Mucosa of gallbladder (tissue), 1 donor: ENCODE results near the gene BORCS5. TPM values are rescaled to one million over a fixed set of nuclear protein-coding genes. Genes with fewer than 3 reads are reported as not detected.

Source experiments
- DNase-seq: peaks from one replicate; pipeline ENCODE4 v3.0.0-alpha.2; 2020; ENCODE audit warnings: low spot score
- total RNA-seq: library from RNA; stranded (reverse); gene quantifications from one replicate; pipeline ENCODE4 v1.2.1, GENCODE V29; 2021
- donor health status: DM: no; HTN: no; CAD: no.

Gene BORCS5
- total RNA-seq, 1 donor from 2014 or later, result 14.2 TPM

DNA sequence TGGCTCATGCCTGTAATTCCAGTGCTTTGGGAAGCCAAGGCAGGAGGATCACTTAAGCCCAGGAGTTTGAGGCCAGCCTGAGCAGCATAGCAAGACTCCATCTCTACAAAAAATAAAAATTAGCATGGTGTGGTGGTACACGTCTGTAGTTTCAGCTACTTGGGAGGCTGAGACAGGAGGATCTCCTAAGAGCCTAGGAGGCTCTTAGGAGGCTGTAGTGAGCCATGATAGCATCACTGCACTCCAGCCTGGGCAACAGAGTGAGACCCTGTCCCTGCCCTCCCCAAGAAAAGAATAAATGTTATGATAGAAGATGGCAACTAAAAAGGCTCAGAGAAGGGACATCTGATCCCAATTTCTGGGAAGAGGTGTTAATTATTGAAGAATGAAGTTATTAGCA, 3.6 kb upstream of the BORCS5 start:
- DNase-seq, result no peak

DNA sequence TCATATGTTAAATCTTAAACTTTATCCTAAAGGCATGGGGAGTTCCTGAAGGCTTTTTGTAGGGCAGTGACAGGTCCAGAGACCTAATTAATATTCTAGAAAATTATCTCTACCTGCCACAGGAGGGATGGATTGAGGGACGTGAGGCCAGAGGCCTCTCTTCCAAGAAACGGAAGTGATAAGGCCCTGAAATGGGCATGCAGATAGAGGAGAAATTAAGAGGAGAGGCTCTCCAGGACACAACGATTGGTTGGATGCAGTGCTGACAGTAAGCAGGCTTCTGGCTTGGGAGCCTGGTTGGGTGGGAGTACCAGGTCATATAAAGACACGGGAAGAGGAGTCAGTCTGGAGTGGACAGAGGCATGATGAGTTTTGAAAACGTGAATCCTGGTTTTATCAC, 3.1 kb upstream of the BORCS5 start:
- no peak for DNase-seq

DNA sequence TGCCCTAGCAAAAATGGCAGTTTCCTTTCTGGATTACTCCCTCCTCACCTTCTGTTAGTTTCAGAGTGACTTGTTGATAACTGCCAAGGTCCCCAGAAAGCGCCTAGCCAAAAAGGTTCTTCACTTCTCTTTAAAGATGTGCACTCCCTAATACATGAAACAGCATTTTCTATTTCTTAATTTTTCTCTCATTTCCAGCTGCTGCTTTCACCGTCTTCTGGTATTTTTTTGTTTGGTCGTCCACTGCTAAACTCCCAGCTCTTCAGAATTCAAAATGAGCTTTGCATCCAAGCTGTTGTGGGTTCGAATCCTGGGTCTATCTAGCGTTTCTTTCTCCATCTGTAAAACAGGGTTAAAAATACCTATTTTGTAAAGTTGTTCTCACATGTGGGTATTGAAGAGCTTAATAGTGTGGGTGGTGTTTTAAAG, 397 bp upstream of the BORCS5 start:
- no peak for DNase-seq

DNA sequence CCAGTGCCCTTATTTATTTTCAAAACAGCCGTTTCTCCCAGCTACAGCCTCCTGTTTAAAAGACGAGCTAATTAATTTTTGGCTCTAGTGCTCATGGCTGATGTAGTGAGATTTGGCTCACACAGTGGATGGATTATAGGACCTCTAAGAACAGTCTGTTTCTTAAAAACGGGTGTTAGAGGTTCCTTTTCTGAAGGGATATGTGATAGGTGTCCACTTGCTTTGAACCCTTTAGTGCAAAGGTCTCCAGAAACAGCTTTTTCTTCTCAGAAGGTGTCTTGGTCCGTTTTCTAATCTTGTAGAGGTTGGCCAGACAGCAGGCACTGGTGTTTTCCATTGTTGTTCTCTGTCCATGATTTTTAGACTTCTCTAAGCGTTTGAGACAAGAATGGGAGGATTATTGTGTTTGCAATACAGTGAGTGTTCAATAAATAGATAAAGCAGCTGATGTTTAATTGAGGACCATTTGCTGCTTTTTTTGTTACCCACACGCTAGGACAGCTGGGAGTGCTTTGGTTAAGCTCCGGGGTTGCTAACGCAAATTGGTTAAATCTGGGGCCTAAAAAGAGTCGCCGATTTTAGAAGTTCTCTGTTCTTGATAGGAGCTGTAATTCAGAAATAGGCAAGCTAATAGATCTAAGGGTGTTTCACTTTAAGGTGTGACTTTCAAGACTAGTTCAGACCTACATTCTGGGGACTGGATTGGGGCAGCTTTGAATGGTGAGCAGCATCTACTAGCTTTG, 1.0 kb downstream of the BORCS5 start:
- no peak for DNase-seq

DNA sequence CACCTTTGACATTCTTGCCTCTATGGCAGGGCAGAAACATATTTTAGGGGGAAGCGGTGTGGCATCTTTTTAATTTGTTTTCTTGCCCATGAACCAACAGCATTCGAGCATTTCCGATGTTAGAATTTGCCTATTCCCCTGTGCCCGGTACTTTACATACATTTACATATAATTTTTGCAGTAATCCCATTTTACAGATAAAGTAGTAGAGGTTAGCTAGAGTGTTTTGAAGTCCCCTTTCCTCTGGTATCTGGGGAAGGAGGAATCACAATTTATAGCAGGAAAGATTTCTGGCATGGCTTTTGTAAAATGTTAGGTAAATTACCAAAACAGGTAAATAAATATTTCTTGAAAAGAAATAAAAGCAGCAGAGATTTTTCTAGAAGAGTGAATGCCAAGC, 1.6 kb downstream of the BORCS5 start:
- DNase-seq, result no peak

DNA sequence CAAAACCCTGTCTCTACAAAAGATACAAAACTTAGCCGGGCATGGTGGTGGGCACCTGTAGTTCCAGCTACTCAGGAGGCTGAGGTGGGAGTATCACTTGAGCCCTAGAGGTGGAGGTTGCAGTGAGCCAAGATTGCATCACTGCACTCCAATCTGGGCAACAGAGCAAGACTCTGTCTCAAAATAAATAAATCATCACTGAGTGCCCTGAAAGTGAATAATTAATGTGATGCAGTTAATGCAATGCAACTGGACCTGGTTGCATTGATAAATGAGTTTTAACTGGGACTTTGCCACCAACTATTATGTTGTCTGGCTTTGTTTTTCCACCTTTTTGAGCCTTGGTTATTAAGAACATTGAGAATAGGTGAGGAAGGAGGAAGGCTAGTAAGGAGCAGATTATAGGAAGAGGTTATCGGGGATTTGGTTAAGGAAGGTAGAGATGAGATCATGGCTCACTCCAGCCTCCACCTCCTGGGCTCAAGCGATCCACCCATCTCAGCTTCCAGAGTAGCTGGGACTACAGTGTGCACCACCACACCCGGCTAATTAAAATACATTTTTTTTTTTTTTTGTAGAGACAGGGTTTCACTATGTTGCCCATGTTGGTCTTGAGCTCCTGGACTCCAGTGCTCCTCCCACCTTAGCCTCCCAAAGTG, 8.0 kb downstream of the BORCS5 start:
- no peak for DNase-seq

DNA sequence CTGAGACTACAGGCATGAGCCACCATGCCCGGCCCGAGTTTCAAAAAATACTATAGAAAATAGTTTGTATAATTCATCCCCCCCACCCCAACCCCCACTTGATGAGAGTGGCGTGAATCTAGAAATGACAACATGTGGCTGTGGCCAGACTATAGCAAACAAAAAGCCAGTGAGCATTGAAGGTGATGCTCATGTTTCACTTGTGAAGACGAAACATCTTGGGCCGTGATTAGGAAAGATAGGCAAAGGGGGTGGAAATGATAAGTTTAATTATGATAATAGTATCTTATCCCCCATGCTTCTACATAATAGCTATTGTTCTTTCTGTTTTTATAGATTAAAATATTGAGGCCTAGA, 8.5 kb downstream of the BORCS5 start:
- no peak for DNase-seq

DNA sequence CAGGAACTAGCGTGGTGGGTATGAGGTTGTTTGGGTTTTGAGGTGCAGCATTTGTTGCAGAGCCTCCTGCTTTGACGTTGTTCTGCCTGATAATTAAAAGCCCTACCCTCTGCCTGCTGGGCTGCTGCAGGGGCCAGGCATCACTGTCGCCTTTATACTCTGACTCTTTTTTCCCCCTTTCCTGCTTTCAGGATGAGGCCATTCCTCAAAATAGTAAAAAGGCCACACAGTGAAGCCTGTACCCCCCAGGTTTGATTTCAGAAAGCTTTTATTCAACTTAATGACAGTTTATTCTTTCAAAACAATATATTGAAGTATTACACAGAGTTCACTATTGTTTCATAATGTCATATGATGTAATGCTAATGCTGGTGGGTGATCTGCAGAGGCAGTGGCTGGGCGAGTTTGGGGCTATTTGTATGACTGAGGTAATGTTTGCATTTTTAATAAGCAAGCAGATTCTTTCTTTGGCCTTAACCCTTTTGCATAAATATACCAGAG, 9.1 kb downstream of the BORCS5 start:
- no peak for DNase-seq

DNA sequence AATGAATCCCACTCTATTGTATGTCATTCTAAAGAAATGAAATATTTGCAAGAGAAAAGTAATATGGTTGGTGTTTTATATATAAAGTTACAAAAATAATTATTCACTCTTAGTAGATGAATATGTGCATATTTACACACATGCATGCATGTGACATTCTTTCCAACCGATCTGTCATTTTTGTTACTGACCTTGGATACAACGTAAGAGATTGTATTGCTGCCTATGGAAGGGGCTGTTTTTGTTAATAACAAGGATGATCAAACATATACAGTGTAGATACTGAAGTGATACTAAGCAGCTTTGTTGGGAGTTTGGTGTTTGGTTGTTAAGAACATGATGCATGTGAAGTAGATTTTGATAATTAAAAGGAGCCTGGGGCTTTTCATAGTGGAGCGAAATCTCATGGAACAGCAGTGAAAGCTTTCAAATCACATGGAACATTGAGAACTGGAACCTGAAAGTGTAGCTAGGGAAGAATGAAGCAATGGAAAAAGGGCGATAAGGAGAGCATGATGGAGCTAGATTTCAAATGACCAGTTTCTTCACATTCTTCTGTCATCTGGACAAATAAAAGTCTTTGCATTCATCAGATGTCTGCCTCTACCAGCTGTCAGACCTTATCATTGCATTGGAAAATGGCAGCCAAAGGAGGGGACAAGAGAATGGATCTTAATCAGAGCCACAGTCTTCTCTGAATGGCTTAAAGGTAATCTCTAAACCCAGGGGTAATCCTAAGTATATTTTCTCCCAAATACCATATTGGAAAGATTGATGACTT, 10.0 kb downstream of the BORCS5 start:
- DNase-seq, result no peak

DNA sequence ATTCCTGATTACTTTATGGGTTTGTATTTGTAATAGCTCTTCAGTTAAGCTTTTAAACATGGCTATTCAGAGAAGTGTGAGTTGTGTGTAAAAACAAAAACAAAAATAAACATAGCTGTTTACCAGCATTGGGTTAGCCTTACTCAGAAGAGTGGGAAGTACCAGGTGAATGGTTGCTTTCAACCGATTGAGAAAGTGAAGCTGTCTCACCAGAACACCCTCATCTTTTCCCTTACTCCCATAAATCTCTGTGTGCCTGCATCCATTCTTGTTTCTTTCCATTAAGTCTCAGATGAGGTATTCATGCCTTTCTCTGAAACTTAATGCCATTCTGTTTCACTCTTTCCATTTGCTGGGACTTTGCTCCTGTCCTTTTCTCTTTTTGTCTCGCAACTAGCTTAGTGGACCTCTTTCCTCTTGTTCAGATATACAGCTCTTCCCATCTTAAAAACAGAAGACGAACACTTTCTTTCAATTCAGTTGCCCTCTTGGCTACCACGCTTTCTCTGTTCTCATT, 10.7 kb downstream of the BORCS5 start:
- DNase-seq, result no peak

DNA sequence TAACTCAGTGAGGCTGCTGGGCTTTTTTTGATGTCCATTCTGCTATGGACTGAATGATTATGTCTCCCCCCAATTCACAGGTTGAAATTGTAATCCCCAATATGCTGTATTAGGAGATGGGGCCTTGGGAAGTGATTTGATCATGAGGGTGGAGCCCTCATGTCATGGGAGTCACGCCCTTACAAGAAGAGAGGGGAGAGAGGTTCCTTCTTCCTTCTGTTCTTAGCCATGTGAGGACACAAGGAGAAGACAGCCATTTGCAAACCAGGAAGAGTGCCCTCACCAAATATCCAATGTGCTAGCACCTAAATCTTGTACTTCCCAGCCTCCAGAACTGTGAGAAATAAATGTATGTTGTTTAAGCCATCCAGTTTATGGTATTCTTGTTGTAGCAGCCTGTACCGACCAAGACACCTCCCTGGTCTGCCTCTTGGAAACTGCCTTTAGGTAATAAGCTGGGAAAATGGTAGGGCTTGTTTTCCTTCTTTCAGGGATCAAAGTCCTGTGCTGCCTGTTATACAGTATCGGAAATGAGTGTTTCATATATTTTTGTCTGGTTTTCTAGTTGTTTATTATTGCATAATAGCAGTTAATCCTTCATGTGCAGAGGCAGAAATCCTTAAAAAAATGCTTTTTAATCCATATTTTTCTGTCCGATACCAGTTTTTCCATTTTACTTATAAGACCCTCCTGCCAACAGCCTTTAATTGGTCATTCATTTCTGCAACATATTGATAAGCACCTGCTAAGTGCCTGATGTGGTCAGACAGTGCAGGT, 16.3 kb downstream of the BORCS5 start:
- DNase-seq, result no peak

DNA sequence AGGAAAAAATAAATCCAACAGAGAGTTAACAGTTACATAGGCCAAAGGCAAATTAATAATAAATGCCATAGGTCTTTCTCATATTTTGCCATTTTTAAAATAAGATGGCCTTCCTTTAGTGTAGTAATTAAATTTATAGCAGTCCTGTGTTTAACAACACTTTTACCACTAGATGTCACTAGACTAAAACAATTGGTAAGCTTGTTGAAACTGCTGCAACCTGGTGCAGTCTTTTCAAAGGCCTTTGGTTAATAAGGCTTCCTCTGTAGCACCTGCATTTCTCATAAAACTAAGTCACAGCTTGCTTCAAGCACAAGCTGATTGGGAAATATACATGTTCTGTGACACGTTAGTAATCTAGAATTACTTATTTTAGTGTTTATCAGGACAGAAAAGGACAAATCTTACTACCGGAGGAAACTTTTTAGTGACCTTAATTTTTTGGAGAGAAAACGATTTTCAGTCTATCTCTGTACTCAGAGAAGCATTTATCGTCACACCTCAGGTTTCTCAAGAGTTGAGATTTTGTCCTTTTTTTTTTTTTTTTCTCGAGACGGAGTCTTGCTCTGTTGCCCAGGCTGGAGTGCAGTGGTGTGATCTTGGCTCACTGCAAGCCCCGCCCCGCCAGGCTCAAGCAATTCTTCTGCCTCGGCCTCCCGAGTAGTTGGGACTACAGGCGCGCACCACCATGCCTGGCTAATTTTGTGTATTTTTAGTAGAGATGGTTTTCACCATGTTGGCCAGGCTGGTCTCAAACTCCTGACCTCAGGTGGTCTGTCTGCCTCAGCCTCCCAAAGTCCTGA, 20.0 kb downstream of the BORCS5 start:
- DNase-seq, result no peak

DNA sequence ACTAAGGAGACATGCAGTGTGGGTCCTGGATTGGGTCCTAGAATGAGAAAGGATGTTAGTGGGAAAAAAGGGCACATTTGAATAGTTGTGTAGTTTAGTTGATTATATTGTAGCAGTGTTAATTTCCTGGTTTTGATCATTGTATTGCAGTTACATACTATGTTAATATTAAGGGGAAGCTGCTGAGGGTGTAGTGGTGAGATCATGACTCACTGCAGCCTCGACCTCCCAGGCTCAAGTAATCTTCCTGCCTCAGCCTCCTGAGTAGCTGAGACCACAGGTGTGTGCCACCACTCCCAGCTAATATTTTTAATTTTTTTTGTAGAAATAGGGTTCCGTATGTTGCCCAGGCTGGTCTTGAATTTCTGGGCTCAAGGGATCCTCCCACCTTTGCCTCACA, 21.7 kb downstream of the BORCS5 start:
- no peak for DNase-seq

DNA sequence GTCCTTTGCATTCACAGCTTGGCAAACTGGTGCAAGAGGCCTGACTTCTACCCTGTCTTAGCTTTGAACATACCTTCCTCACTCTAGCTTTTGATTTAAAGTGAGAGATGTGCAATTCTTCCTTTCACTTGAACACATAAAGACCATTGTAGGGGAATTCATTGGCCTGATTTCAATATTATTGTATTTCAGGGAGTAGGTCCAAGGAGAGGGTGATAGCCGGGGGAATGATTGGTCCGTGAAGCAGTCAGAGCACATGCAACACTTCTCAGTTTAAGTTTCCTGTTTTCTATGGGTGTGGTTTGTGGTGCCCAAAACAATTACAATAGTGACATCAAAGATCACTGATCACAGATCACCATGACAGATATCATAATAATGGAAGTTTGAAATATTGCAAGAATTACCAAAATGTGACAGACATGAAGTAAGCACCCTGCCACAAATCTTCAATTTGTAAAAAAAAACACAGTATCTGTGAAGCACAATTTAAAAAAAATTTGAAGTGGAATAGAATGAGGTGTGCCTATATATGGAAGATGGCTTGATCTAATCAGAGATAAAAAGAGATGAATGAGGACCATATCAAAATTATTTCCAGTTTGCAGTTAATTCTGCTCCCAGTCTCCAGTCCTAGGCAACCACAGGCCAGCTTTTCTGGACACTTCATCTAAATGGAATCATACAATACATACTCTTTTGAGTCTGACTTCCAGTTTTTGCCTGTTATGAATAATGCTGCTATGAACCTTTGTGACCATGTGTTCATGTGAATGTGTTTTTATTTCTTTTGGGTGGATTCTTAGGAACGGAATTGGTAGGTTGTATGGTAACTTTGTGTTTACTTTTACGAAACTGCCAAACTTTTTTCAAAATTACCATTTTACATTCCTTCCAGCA, 23.2 kb downstream of the BORCS5 start:
- no peak for DNase-seq

DNA sequence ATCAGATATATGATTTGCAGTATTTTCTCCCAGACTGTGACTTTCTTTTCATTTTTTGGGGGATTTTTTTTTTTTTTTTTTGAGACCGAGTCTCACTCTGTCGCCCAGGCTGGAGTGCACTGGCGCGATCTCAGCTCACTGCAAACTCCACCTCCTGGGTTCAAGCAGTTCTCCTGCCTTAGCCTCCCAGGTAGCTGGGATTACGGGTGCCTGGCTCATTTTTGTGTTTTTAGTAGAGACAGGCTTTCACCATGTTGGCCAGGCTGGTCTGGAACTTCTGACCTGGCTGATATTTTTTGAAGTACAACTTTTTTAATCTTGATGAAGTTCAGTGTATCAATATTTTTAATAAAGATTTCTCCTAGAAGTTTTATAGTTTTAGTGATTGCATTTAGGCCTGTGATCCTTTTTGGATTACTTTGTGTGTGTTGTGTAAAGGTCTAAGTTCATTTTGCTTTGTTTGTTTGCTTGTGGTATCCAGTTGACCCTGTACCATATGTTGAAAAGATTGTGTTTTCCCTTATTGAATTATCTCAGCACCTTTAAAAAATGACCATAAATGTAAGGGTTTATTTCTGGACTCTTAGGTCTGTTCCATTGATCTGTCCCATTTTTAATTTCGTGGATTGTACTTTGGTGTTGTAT, 24.2 kb downstream of the BORCS5 start:
- no peak for DNase-seq

DNA sequence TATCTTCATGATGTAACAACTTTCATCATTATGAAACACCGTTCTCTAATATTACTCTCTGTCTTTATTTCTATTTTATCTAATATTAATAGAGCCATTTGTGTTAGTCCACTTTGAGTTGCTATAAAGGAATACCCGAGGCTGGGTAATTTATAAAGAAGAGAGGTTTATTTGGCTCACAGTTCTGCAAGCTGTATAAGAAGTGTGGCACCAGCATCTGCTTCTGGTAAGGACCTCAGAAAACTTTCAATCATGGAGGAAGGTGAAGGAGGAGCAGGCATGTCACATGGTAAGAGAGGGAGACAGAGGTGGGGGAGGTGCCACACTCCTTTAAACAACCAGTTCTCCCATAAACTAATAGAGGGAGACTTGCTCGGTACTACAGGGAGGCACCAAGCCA, 25.1 kb downstream of the BORCS5 start:
- no peak for DNase-seq

DNA sequence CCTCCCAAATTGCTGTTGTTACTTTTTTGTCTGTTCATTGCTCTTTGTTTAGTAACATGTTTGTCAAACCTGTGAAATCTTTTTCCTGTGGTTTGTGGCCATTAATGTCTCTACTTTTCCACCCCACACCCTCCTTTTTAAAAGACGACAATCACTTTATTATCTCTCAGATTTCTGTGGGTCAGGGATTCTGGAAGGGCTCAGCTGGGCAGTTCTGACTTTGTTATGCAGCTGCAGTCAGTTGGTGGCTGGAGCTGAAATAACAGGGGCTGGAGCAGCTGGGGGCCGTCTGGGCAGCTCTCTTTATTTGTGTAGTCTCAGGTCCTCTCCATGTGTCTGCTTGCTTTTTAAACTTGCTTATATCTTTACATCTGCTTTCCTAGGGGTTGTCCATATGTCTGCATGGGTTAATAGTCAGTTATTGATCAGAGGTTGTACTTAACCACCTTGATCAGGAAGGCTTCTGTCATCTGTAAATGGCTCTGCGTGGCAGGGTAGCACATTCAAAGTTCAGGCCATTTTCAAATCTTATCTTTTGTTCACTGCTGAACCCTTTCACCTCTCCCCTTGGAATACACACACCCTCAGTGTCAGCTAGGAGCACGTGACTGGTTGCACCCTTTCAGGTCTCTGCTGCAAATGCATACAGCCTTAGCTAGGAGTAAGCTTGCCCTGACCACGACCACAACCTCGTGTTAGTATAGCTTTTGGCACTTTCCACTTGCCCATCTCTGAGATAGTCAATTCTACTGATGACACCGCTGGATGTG, 27.9 kb downstream of the BORCS5 start:
- no peak for DNase-seq

DNA sequence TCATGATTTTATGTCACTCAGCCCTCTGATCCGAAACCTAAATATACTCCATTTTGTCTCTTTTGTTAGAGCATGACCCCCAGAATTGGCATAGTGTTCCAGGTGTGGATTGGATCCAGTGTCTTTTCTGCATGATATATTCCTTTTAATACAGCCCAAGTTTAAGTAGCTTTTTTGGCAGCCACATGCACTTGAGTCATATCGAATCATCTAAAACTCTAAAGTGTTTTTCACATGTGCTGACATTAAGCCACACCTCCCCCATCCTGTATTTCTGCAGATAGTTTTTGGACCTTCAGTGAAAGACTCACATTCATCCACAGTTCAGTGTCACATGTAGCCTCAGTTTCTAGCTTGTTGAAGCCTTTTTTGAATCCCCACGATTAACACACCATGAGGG, 30.6 kb downstream of the BORCS5 start:
- DNase-seq, result no peak

DNA sequence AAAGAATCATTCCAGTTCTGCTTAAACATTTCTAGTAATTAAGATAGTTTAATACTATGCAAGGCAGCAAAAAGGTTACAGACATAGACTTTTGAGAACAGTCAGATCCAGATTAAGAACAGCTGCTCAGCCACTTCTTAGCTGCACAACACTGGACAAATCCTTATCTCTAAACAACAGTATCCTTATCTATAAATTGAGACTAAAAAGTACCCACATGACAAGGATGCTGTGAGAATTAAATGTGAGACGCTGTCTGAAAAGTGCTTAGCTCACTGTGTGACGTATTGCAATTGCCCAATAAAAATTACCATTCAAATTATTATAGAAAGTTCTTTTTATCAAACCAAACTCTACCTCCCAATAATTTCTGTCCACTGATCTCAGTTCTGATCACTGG, 35.5 kb downstream of the BORCS5 start:
- DNase-seq, result no peak
